ENCODE data around the gene DEFB125.

Gene DEFB125

DNA sequence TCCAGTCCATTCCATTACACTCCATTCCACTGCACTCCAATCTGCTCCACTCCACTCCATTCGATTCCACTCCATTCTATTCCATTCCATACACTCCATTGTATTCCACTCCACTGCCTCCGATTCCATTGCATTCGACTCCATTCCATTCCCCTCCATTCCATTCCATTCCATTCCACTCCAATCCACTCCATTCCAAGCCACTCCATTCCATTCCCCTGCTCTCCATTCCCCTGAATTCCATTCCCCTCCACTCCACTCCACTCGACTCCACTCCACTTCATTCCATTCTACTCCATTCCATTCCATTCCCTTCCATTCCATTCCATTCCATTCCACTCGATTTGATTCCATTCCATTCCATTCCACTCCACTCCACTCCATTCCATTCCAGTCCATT, 25.7 kb upstream of the DEFB125 start:
- Histone ChIP-seq H3K4me3 (ENCODE audit: low read depth in 1 of 2, low read length in 2 of 2) (no peak overlapping the region), H3K9me3 (ENCODE audit: insufficient read depth, low read length, severe bottlenecking) (peaks cover 49% of the 10 kb centered on the region)
- no peak for ATAC-seq (ENCODE audit: insufficient read depth, low read depth)

DNA sequence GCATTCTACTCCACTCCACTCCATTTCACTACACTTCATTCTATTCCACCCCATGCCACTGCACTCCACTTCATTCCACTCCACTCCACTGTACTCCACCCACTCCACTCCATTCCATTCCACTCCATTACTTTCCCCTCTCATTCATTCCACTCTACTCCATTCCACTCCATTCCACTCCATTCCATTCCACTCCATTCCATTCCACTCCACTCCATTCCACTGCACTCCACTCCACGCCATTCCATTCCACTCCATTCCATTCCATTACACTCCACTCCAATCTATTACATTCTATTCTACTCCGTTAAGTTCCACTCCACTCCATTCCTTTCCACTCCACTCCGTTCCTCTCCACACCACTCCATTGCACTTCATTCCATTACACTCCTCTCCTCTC, 25.0 kb upstream of the DEFB125 start:
- DNase-seq, result no peak
- TF ChIP-seq, protein P1, sequence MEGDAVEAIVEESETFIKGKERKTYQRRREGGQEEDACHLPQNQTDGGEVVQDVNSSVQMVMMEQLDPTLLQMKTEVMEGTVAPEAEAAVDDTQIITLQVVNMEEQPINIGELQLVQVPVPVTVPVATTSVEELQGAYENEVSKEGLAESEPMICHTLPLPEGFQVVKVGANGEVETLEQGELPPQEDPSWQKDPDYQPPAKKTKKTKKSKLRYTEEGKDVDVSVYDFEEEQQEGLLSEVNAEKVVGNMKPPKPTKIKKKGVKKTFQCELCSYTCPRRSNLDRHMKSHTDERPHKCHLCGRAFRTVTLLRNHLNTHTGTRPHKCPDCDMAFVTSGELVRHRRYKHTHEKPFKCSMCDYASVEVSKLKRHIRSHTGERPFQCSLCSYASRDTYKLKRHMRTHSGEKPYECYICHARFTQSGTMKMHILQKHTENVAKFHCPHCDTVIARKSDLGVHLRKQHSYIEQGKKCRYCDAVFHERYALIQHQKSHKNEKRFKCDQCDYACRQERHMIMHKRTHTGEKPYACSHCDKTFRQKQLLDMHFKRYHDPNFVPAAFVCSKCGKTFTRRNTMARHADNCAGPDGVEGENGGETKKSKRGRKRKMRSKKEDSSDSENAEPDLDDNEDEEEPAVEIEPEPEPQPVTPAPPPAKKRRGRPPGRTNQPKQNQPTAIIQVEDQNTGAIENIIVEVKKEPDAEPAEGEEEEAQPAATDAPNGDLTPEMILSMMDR (IDR thresholded peaks at IDR 0.05; ENCODE audit: borderline replicate concordance, extremely low read depth, low read length, poor library complexity, severe bottlenecking), result no peak
- TF ChIP-seq EZH2 (IDR thresholded peaks at IDR 0.05; ENCODE audit: borderline replicate concordance, low read depth, low read length, severe bottlenecking), result no peak
- Histone ChIP-seq H3K27me3 (ENCODE audit: insufficient read depth, low read length, poor library complexity) (no peaks in the 10 kb centered on the region), H2AFZ (ENCODE audit: low read depth, low read length) (no peak overlapping the region), H3K9me3 (ENCODE audit: insufficient read depth, low read length, severe bottlenecking) (peaks cover 52% of the 10 kb centered on the region), H3K4me2 (ENCODE audit: insufficient read depth, low read length) (no peak overlapping the region), H3K4me3 (ENCODE audit: low read depth in 1 of 2, low read length in 2 of 2) (no peak overlapping the region), H4K20me1 (ENCODE audit: insufficient read depth, low read length) (no peaks in the 10 kb centered on the region), H3K79me2 (ENCODE audit: insufficient read depth, low read length) (no peaks in the 10 kb centered on the region), H3K36me3 (ENCODE audit: insufficient read depth, low read length) (no peaks in the 10 kb centered on the region), H3K27ac (ENCODE audit: low read length) (no peak overlapping the region), H3K4me1 (ENCODE audit: insufficient read depth, low read length) (no peaks in the 10 kb centered on the region), H3K9ac (ENCODE audit: low read depth, low read length) (no peak overlapping the region)
- ATAC-seq (ENCODE audit: insufficient read depth, low read depth), result no peak

More for the DNA sequence above, 25.7 kb upstream of the DEFB125 start:
- Histone ChIP-seq H3K9ac (ENCODE audit: low read depth, low read length) (no peak overlapping the region), H3K4me1 (ENCODE audit: insufficient read depth, low read length) (no peaks in the 10 kb centered on the region), H3K79me2 (ENCODE audit: insufficient read depth, low read length) (no peaks in the 10 kb centered on the region), H2AFZ (ENCODE audit: low read depth, low read length) (no peak overlapping the region), H3K4me2 (ENCODE audit: insufficient read depth, low read length) (no peak overlapping the region), H3K27me3 (ENCODE audit: insufficient read depth, low read length, poor library complexity) (no peaks in the 10 kb centered on the region), H3K27ac (ENCODE audit: low read length) (no peak overlapping the region), H3K36me3 (ENCODE audit: insufficient read depth, low read length) (no peaks in the 10 kb centered on the region), H4K20me1 (ENCODE audit: insufficient read depth, low read length) (no peaks in the 10 kb centered on the region)
- no peak for DNase-seq
- TF ChIP-seq EZH2 (IDR thresholded peaks at IDR 0.05; ENCODE audit: borderline replicate concordance, low read depth, low read length, severe bottlenecking), result no peak
- TF ChIP-seq, protein P1 (IDR thresholded peaks at IDR 0.05; ENCODE audit: borderline replicate concordance, extremely low read depth, low read length, poor library complexity, severe bottlenecking), result no peak

DNA sequence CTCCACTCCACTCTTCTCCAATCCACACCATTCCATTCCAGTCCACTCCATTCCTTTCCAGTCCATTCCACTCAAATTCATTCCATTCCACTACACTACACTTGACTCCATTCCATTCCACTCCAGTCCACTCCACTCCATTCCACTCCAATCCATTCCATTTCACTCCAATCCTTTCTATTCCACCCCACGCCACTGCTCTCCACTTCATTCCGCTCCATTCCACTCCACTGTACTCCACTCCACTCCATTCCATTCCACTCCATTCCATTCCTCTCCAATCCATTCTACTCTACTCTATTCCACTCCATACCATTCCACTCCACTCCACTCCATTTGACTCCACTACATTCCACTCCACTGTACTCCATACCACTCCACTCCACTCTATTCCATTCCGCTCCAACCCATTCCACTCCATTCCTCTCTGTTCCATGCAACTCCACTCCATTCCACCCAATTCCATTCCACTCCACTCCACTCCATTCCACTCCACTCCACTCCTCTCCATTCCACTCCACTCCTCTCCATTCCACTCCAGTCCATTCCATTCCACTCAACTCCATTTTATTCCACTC, 23.4 kb upstream of the DEFB125 start:
- peaks cover 52% of the 10 kb centered on the region for H3K9me3 ChIP-seq (ENCODE audit: insufficient read depth, low read length, severe bottlenecking)
- H2AFZ ChIP-seq (ENCODE audit: low read depth, low read length), result no peak overlapping the region
- ATAC-seq (ENCODE audit: insufficient read depth, low read depth) (no peak), DNase-seq (no peak)
- H3K79me2 ChIP-seq (ENCODE audit: insufficient read depth, low read length), result no peaks in the 10 kb centered on the region
- H3K27me3 ChIP-seq (ENCODE audit: insufficient read depth, low read length, poor library complexity), result peaks cover 2% of the 10 kb centered on the region
- H3K4me2 ChIP-seq (ENCODE audit: insufficient read depth, low read length), result no peak overlapping the region
- TF ChIP-seq, protein P1 (IDR thresholded peaks at IDR 0.05; ENCODE audit: borderline replicate concordance, extremely low read depth, low read length, poor library complexity, severe bottlenecking), result no peak
- no peak for TF ChIP-seq EZH2 (IDR thresholded peaks at IDR 0.05; ENCODE audit: borderline replicate concordance, low read depth, low read length, severe bottlenecking)
- no peaks in the 10 kb centered on the region for H4K20me1 ChIP-seq (ENCODE audit: insufficient read depth, low read length)
- H3K4me1 ChIP-seq (ENCODE audit: insufficient read depth, low read length), result no peaks in the 10 kb centered on the region
- H3K27ac ChIP-seq (ENCODE audit: low read length), result no peak overlapping the region
- H3K4me3 ChIP-seq (ENCODE audit: low read depth in 1 of 2, low read length in 2 of 2), result no peak overlapping the region
- H3K9ac ChIP-seq (ENCODE audit: low read depth, low read length), result no peak overlapping the region
- no peaks in the 10 kb centered on the region for H3K36me3 ChIP-seq (ENCODE audit: insufficient read depth, low read length)

Measured in DND-41 (cell line).